WTC11 (cell line): ENCODE data around the gene TMEM178B. TPM values are rescaled to one million over a fixed set of nuclear protein-coding genes. Genes with fewer than 3 reads are reported as not detected.

ENCODE experiments used
- ATAC-seq: fragments of 200-7000 bp; cut with Tn5 transposase; 2 replicates; pipeline ENCODE4 v1.10.0; 2021; ENCODE audit warnings: mild to moderate bottlenecking, moderate library complexity
- CTCF ChIA-PET: fragments of 300-600 bp; sonication (Branson Sonifier 250); formaldehyde crosslinking; loops from one replicate; lab custom pipeline; 2021; ENCODE audit warnings: antibody characterized with exemption; lab: Charles Lee
- POLR2A ChIA-PET: fragments of 350-600 bp; sonication (Branson Sonifier 250); formaldehyde crosslinking; loops from one replicate; lab custom pipeline; 2021; ENCODE audit warnings: antibody characterized with exemption; lab: Charles Lee
- DNase-seq: peaks from one replicate; pipeline ENCODE4 v3.0.0; 2021; ENCODE audit warnings: low spot score
- H3K27ac Mint-ChIP-seq: 2 replicates; pipeline ENCODE4 v1.8.0; 2021; ENCODE audit warnings: mixed read lengths
- H3K27me3 Mint-ChIP-seq: 2 replicates; pipeline ENCODE4 v1.8.0; 2021; ENCODE audit warnings: low read depth, mild to moderate bottlenecking, moderate library complexity, mixed read lengths
- H3K36me3 Mint-ChIP-seq: 2 replicates; pipeline ENCODE4 v1.8.0; 2021; ENCODE audit warnings: mixed read lengths
- H3K4me1 Mint-ChIP-seq: 2 replicates; pipeline ENCODE4 v1.8.0; 2022; ENCODE audit warnings: mixed read lengths
- H3K4me3 Mint-ChIP-seq: 2 replicates; pipeline ENCODE4 v1.8.0; 2021; ENCODE audit warnings: mild to moderate bottlenecking, moderate library complexity, mixed read lengths
- H3K9me3 Mint-ChIP-seq: 2 replicates; pipeline ENCODE4 v1.8.0; 2021; ENCODE audit warnings: mixed read lengths
- ARID4B ChIP-seq: sonication (generic); formaldehyde crosslinking; IDR thresholded peaks from 2 replicates; pipeline ENCODE4 v1.8.0; 2023; ENCODE audit warnings: missing genetic modification reagents, mild to moderate bottlenecking, borderline replicate concordance
- CTCF ChIP-seq: fragments of 200-600 bp; IDR thresholded peaks from 2 replicates; pipeline ENCODE4 v1.8.0; 2022; ENCODE audit warnings: antibody characterized with exemption
- E2F5 ChIP-seq: sonication (generic); formaldehyde crosslinking; IDR thresholded peaks from 2 replicates; pipeline ENCODE4 v1.8.1; 2022; ENCODE audit warnings: mild to moderate bottlenecking, moderate library complexity, missing genetic modification reagents
- ELF4 ChIP-seq: sonication (generic); formaldehyde crosslinking; IDR thresholded peaks from 2 replicates; pipeline ENCODE4 v1.8.1; 2022; ENCODE audit warnings: low read depth, mild to moderate bottlenecking, moderate library complexity, missing genetic modification reagents
- ETV6 ChIP-seq: sonication (generic); formaldehyde crosslinking; IDR thresholded peaks from 2 replicates; pipeline ENCODE4 v1.8.1; 2022; ENCODE audit warnings: mild to moderate bottlenecking, missing genetic modification reagents
- FOXK1 ChIP-seq: sonication (generic); formaldehyde crosslinking; IDR thresholded peaks from 2 replicates; pipeline ENCODE4 v1.8.0; 2022; ENCODE audit warnings: mild to moderate bottlenecking, moderate library complexity, missing genetic modification reagents
- GABPB1 ChIP-seq: sonication (generic); formaldehyde crosslinking; IDR thresholded peaks from 2 replicates; pipeline ENCODE4 v1.8.1; 2023; ENCODE audit warnings: mild to moderate bottlenecking, missing genetic modification reagents
- IRF1 ChIP-seq: sonication (generic); formaldehyde crosslinking; IDR thresholded peaks from 2 replicates; pipeline ENCODE4 v1.8.0; 2023; ENCODE audit warnings: missing genetic modification reagents
- IRF2 ChIP-seq: sonication (generic); formaldehyde crosslinking; IDR thresholded peaks from 2 replicates; pipeline ENCODE4 v1.8.0; 2022; ENCODE audit warnings: low read depth, missing genetic modification reagents, borderline replicate concordance
- KAT7 ChIP-seq: sonication (generic); formaldehyde crosslinking; IDR thresholded peaks from 2 replicates; pipeline ENCODE4 v1.8.1; 2023; ENCODE audit warnings: missing genetic modification reagents, mild to moderate bottlenecking, borderline replicate concordance
- MLX ChIP-seq: sonication (generic); formaldehyde crosslinking; IDR thresholded peaks from 2 replicates; pipeline ENCODE4 v1.8.1; 2023; ENCODE audit warnings: mild to moderate bottlenecking, missing genetic modification reagents, moderate library complexity
- NFATC4 ChIP-seq: fragments of 250-450 bp; sonication (Bioruptor Pico); IDR thresholded peaks from 2 replicates; pipeline ENCODE4 v1.9.0; 2021; ENCODE audit warnings: mild to moderate bottlenecking
- NR1H2 ChIP-seq: sonication (generic); formaldehyde crosslinking; IDR thresholded peaks from 2 replicates; pipeline ENCODE4 v1.9.0; 2021; ENCODE audit warnings: mild to moderate bottlenecking, moderate library complexity, missing genetic modification reagents
- NR2C2 ChIP-seq: sonication (generic); formaldehyde crosslinking; IDR thresholded peaks from 2 replicates; pipeline ENCODE4 v1.8.0; 2022; ENCODE audit warnings: mild to moderate bottlenecking, missing genetic modification reagents
- OVOL2 ChIP-seq: fragments of 250-450 bp; sonication (Bioruptor Pico); IDR thresholded peaks from 2 replicates; pipeline ENCODE4 v1.9.0; 2021; ENCODE audit warnings: mild to moderate bottlenecking, borderline replicate concordance
- SOX15 ChIP-seq: fragments of 250-450 bp; sonication (Bioruptor Pico); IDR thresholded peaks from 2 replicates; pipeline ENCODE4 v1.9.0; 2021; ENCODE audit warnings: mild to moderate bottlenecking
- TCF7 ChIP-seq: sonication (generic); formaldehyde crosslinking; IDR thresholded peaks from 2 replicates; pipeline ENCODE4 v1.8.0; 2022; ENCODE audit warnings: mild to moderate bottlenecking, low read depth, missing genetic modification reagents, moderate library complexity
- USF2 ChIP-seq: sonication (generic); formaldehyde crosslinking; IDR thresholded peaks from 2 replicates; pipeline ENCODE4 v1.8.1; 2023; ENCODE audit warnings: mild to moderate bottlenecking, missing genetic modification reagents, moderate library complexity
- ZNF232 ChIP-seq: sonication (generic); formaldehyde crosslinking; IDR thresholded peaks from 2 replicates; pipeline ENCODE4 v1.8.0; 2022; ENCODE audit warnings: mild to moderate bottlenecking, missing genetic modification reagents
- ZNF263 ChIP-seq: sonication (generic); formaldehyde crosslinking; IDR thresholded peaks from 2 replicates; pipeline ENCODE4 v1.8.1; 2022; ENCODE audit warnings: low read depth, mild to moderate bottlenecking, moderate library complexity, missing genetic modification reagents
- ZNF396 ChIP-seq: fragments of 250-450 bp; sonication (Bioruptor Pico); IDR thresholded peaks from 2 replicates; pipeline ENCODE4 v1.8.0; 2021; ENCODE audit warnings: mild to moderate bottlenecking, moderate library complexity, borderline replicate concordance
- ZNF423 ChIP-seq: fragments of 250-450 bp; sonication (Bioruptor Pico); IDR thresholded peaks from 2 replicates; pipeline ENCODE4 v2.1.2; 2022; ENCODE audit warnings: mild to moderate bottlenecking, moderate library complexity
- ZNF425 ChIP-seq: fragments of 250-450 bp; sonication (Bioruptor Pico); conservative IDR thresholded peaks from 2 replicates; pipeline ENCODE4 v1.9.0; 2021; ENCODE audit warnings: mild to moderate bottlenecking
- total RNA-seq: library from RNA; stranded (reverse); gene quantifications from 3 replicates; pipeline ENCODE4 v1.2.3, GENCODE V29; 2021

Gene TMEM178B
- total RNA-seq, 1 experiment from 2014 or later = 20.4 TPM

GRCh38 chr7:141406347-141406746 lies 332.5 kb downstream of the TMEM178B start:
- Mint-ChIP-seq H3K27ac (no peak overlapping the region), H3K4me1 (peaks cover 52% of the 10 kb centered on the region), H3K9me3 (no peaks in the 10 kb centered on the region; the same call in 1 of the 2 replicates), H3K27me3 (no peaks in the 10 kb centered on the region), H3K36me3 (0 out of 2 replicates have a peak, but pooled peaks cover 2% of the 10 kb centered on the region), H3K4me3 (no peak overlapping the region)
- ATAC-seq = no peak
- TF ChIP-seq SOX15 (no peak), IRF1 (CRISPR knock-in tag) (no peak), OVOL2 (CRISPR knock-in tag) (no peak), GABPB1 (CRISPR knock-in tag) (no peak), ETV6 (CRISPR knock-in tag) (no peak), NR2C2 (no peak), E2F5 (no peak), CTCF (no peak), NFATC4 (CRISPR knock-in tag) (no peak), TCF7 (CRISPR knock-in tag) (no peak), FOXK1 (CRISPR knock-in tag) (no peak), ZNF396 (CRISPR knock-in tag) (no peak), KAT7 (no peak), ELF4 (CRISPR knock-in tag) (no peak), USF2 (CRISPR knock-in tag) (no peak)
- ChIA-PET CTCF (no interaction called here), POLR2A (no interaction called here)
- DNase-seq = no peak

- Mint-ChIP-seq H3K9me3 (no peaks in the 10 kb centered on the region; the same call in 1 of the 2 replicates), H3K36me3 (0 out of 2 replicates have a peak, but pooled peaks cover 2% of the 10 kb centered on the region), H3K4me1 (peaks cover 62% of the 10 kb centered on the region), H3K27ac (no peak overlapping the region), H3K27me3 (no peaks in the 10 kb centered on the region), H3K4me3 (no peak overlapping the region)
- POLR2A ChIA-PET = no interaction called here
- CTCF ChIA-PET = interaction anchor here (1.1 to 1.6 kb wide), 2 partner anchors 242 to 247 kb away, joined by 3 read pairs; no protein-coding TSS in a partner anchor
- DNase-seq = no peak
- ATAC-seq = no peak
- no peak for TF ChIP-seq ZNF423 (CRISPR knock-in tag)
- no peak for TF ChIP-seq IRF2 (CRISPR knock-in tag)
- no peak for TF ChIP-seq ZNF425 (CRISPR knock-in tag)
- no peak for TF ChIP-seq NR1H2 (CRISPR knock-in tag)
- no peak for TF ChIP-seq E2F5
- TF ChIP-seq ARID4B (CRISPR knock-in tag) = no peak
- TF ChIP-seq MLX (CRISPR knock-in tag) = no peak
- TF ChIP-seq NR2C2 = no peak
- no peak for TF ChIP-seq ZNF232
- TF ChIP-seq ZNF263 (CRISPR knock-in tag) = no peak
These were observed 334.0 kb downstream of the TMEM178B start for GRCh38 chr7:141407893-141408292.
